H1 (cell line): ENCODE data around the gene S100A6. TPM values are rescaled to one million over a fixed set of nuclear protein-coding genes. Genes with fewer than 3 reads are reported as not detected.

ENCODE experiments used
- CTCF ChIA-PET: fragments of 300-600 bp; sonication (Branson Sonifier 250); formaldehyde crosslinking; loops from one replicate; lab custom pipeline; 2021; ENCODE audit not compliant: partially characterized antibody; lab: Charles Lee
- POLR2A ChIA-PET: fragments of 300-600 bp; sonication (Branson Sonifier 250); formaldehyde crosslinking; loops from one replicate; lab custom pipeline; 2021; ENCODE audit warnings: inconsistent platforms; ENCODE audit not compliant: partially characterized antibody; lab: Charles Lee
- DNase-seq, 2 experiments: peaks; one replicate each; pipeline versions ENCODE4 v3.0.0 to v3.0.0-alpha.2; 2010 to 2022; ENCODE audit warnings: low spot score in 2 of 2, low read depth in 1 of 2, mixed read lengths in 1 of 2
- FAIRE-seq: peaks from 2 replicates; lab custom pipeline; 2011; peaks lifted over from hg19 to GRCh38; lab: Jason Lieb, UNC
- H2AFZ ChIP-seq: 2 replicates; pipeline ENCODE4 v1.8.1; 2012; ENCODE audit warnings: low read length, inconsistent platforms
- H2AK5ac ChIP-seq: 2 replicates; pipeline ENCODE4 v1.6.1; 2013; ENCODE audit warnings: low read depth, low read length
- H2BK120ac ChIP-seq: replicated peaks from 2 replicates; pipeline ENCODE3; 2013; ENCODE audit warnings: low read depth, low read length, inconsistent platforms
- H2BK12ac ChIP-seq: 2 replicates; pipeline ENCODE4 v1.6.1; 2013; ENCODE audit warnings: low read depth, low read length
- H2BK15ac ChIP-seq: 2 replicates; pipeline ENCODE4 v1.6.1; 2013; ENCODE audit warnings: low read length
- H2BK20ac ChIP-seq: 2 replicates; pipeline ENCODE4 v1.6.1; 2013; ENCODE audit warnings: low read length
- H2BK5ac ChIP-seq: 2 replicates; pipeline ENCODE4 v1.6.1; 2013; ENCODE audit warnings: low read depth, low read length
- H3K14ac ChIP-seq: 2 replicates; pipeline ENCODE4 v1.6.1; 2013; ENCODE audit warnings: inconsistent platforms; ENCODE audit not compliant: insufficient read length
- H3K18ac ChIP-seq: 2 replicates; pipeline ENCODE4 v1.6.1; 2013; ENCODE audit warnings: low read length; ENCODE audit errors: extremely low read depth
- H3K23ac ChIP-seq: 2 replicates; pipeline ENCODE4 v1.6.1; 2013; ENCODE audit warnings: inconsistent platforms; ENCODE audit not compliant: insufficient read length
- H3K23me2 ChIP-seq: 2 replicates; pipeline ENCODE4 v1.6.1; 2013; ENCODE audit warnings: low read depth, low read length
- H3K27ac ChIP-seq: 2 replicates; pipeline ENCODE4 v1.6.1; 2011; ENCODE audit warnings: low read depth, low read length, inconsistent platforms
- H3K27me3 ChIP-seq, 4 experiments: replicated peaks in 1 of 4; 1 replicate in 1 of 4; 2 replicates in 3 of 4; pipeline versions ENCODE4 v1.6.1 to v1.8.1; 2011 to 2013; ENCODE audit warnings: low read length in 3 of 4, mild to moderate bottlenecking in 3 of 4, inconsistent platforms in 2 of 4, mixed read lengths in 2 of 4, moderate library complexity in 1 of 4; ENCODE audit not compliant: control insufficient read depth in 3 of 4, insufficient read depth in 3 of 4; ENCODE audit errors: extremely low read depth in 1 of 4
- H3K36me3 ChIP-seq, 4 experiments: 2 replicates each; pipeline versions ENCODE4 v1.6.1 to v1.8.1; 2011 to 2013; ENCODE audit warnings: mild to moderate bottlenecking in 4 of 4, low read length in 3 of 4, moderate library complexity in 2 of 4, control low read depth in 1 of 4, inconsistent platforms in 1 of 4; ENCODE audit not compliant: insufficient read depth in 4 of 4, control insufficient read depth in 2 of 4
- H3K4ac ChIP-seq: replicated peaks from 2 replicates; pipeline ENCODE3; 2013; ENCODE audit warnings: low read length, low read depth, mixed read lengths, inconsistent platforms; ENCODE audit not compliant: insufficient read length
- H3K4me1 ChIP-seq, 4 experiments: replicated peaks in 1 of 4; 1 replicate in 1 of 4; 2 replicates in 3 of 4; pipeline versions ENCODE4 v1.6.1 to v1.8.1; 2011 to 2013; ENCODE audit warnings: low read length in 3 of 4, inconsistent platforms in 2 of 4, mixed read lengths in 1 of 4; ENCODE audit not compliant: insufficient read depth in 4 of 4, control insufficient read depth in 3 of 4
- H3K4me2 ChIP-seq, 2 experiments: 2 replicates each; pipeline versions ENCODE4 v1.6.1 to v1.8.1; 2011 to 2013; ENCODE audit warnings: low read depth in 2 of 2, low read length in 2 of 2, control low read depth in 1 of 2, inconsistent platforms in 1 of 2, mild to moderate bottlenecking in 1 of 2; ENCODE audit not compliant: insufficient read depth in 1 of 2
- H3K4me3 ChIP-seq, 4 experiments: fragments of 200-600, 300-600 bp in 1 of 4; sonication (generic), shearing (Covaris generic), sonication (Bioruptor Twin) in 1 of 4; 2 replicates each; pipeline versions ENCODE4 v1.5.1 to v1.8.1; 2011 to 2016; ENCODE audit warnings: low read length in 4 of 4, low read depth in 3 of 4, control low read depth in 2 of 4, inconsistent platforms in 2 of 4, mild to moderate bottlenecking in 2 of 4, mixed read lengths in 1 of 4, moderate library complexity in 1 of 4; ENCODE audit not compliant: insufficient read depth in 2 of 4; ENCODE audit errors: extremely low read depth in 1 of 4
- H3K56ac ChIP-seq: replicated peaks from 2 replicates; pipeline ENCODE3; 2013; ENCODE audit warnings: low read depth, mild to moderate bottlenecking, mixed read lengths, low read length, inconsistent platforms; ENCODE audit not compliant: insufficient read length
- H3K79me1 ChIP-seq: 2 replicates; pipeline ENCODE4 v1.6.1; 2013; ENCODE audit warnings: low read depth, low read length, control low read depth
- H3K79me2 ChIP-seq, 2 experiments: 2 replicates each; pipeline versions ENCODE4 v1.6.1 to v1.8.1; 2012 to 2013; ENCODE audit warnings: low read length in 2 of 2, mild to moderate bottlenecking in 2 of 2, inconsistent platforms in 1 of 2; ENCODE audit not compliant: insufficient read depth in 2 of 2, control insufficient read depth in 1 of 2
- H3K9ac ChIP-seq, 4 experiments: replicated peaks in 1 of 4; 1 replicate in 1 of 4; 2 replicates in 3 of 4; pipeline versions ENCODE4 v1.6.1 to v1.8.1; 2011 to 2013; ENCODE audit warnings: low read depth in 3 of 4, low read length in 3 of 4, control low read depth in 2 of 4, mild to moderate bottlenecking in 2 of 4, moderate library complexity in 2 of 4, inconsistent platforms in 1 of 4; ENCODE audit errors: extremely low read depth in 1 of 4
- H3K9me3 ChIP-seq, 2 experiments: 2 replicates each; pipeline versions ENCODE4 v1.6.1 to v1.8.1; 2012 to 2013; ENCODE audit warnings: mild to moderate bottlenecking in 2 of 2, moderate library complexity in 2 of 2, control low read depth in 1 of 2, inconsistent platforms in 1 of 2, low read depth in 1 of 2, low read length in 1 of 2, mixed read lengths in 1 of 2; ENCODE audit not compliant: insufficient read depth in 2 of 2
- H4K20me1 ChIP-seq, 2 experiments: replicated peaks in 1 of 2; 2 replicates each; pipeline versions ENCODE3 to v1.8.1; 2011 to 2013; ENCODE audit warnings: inconsistent platforms in 2 of 2, low read length in 2 of 2, mild to moderate bottlenecking in 1 of 2; ENCODE audit not compliant: insufficient read depth in 2 of 2, control insufficient read depth in 1 of 2
- H4K5ac ChIP-seq: 2 replicates; pipeline ENCODE4 v1.6.1; 2013; ENCODE audit warnings: low read length, low read depth, mixed read lengths, inconsistent platforms; ENCODE audit not compliant: insufficient read length
- H4K8ac ChIP-seq: 2 replicates; pipeline ENCODE4 v1.8.0; 2013; ENCODE audit warnings: mild to moderate bottlenecking, moderate library complexity, low read length, inconsistent platforms; ENCODE audit not compliant: insufficient read depth; ENCODE audit errors: extremely low read depth
- H4K91ac ChIP-seq: replicated peaks from 2 replicates; pipeline ENCODE3; 2013; ENCODE audit warnings: low read length, mixed read lengths, inconsistent platforms; ENCODE audit not compliant: insufficient read length
- CEBPB ChIP-seq: IDR thresholded peaks from 2 replicates; pipeline ENCODE4 v1.6.1; 2012; ENCODE audit warnings: low read depth, low read length
- CHD1 ChIP-seq: IDR thresholded peaks from 2 replicates; pipeline ENCODE4 v1.6.1; 2012; ENCODE audit warnings: low read depth, low read length, improper control_type of control experiment
- CTCF ChIP-seq, 3 experiments: IDR thresholded peaks; 1 replicate in 2 of 3; 2 replicates in 1 of 3; pipeline versions ENCODE4 v1.5.1 to v1.6.1; 2011; ENCODE audit warnings: low read length in 3 of 3, mild to moderate bottlenecking in 3 of 3, inconsistent platforms in 2 of 3, low read depth in 1 of 3, moderate library complexity in 1 of 3; ENCODE audit not compliant: insufficient read depth in 1 of 3; ENCODE audit errors: control extremely low read depth in 1 of 3
- GTF2F1 ChIP-seq: IDR thresholded peaks from 2 replicates; pipeline ENCODE4 v1.6.1; 2012; ENCODE audit warnings: low read depth, low read length, improper control_type of control experiment, borderline replicate concordance
- JUND ChIP-seq: IDR thresholded peaks from 2 replicates; pipeline ENCODE4 v1.6.1; 2011; ENCODE audit warnings: mild to moderate bottlenecking, improper control_type of control experiment, low read length
- KDM1A ChIP-seq: fragments of 200-600, 300-600 bp; sonication (generic); IDR thresholded peaks from 2 replicates; pipeline ENCODE4 v1.7.1; 2016; ENCODE audit warnings: mild to moderate bottlenecking, low read length, borderline replicate concordance
- POU5F1 ChIP-seq: IDR thresholded peaks from 2 replicates; pipeline ENCODE4 v1.6.1; 2011; ENCODE audit warnings: low read depth, mild to moderate bottlenecking, low read length, moderate library complexity
- RFX5 ChIP-seq: IDR thresholded peaks from 2 replicates; pipeline ENCODE4 v1.6.1; 2011; ENCODE audit warnings: low read depth, low read length, improper control_type of control experiment, borderline replicate concordance
- SIRT6 ChIP-seq: IDR thresholded peaks from one replicate; pipeline ENCODE4 v1.7.1; 2012; ENCODE audit warnings: low read length, inconsistent platforms
- SIX5 ChIP-seq: IDR thresholded peaks from 2 replicates; pipeline ENCODE4 v1.6.1; 2011; ENCODE audit warnings: mild to moderate bottlenecking, low read depth, low read length
- SRF ChIP-seq: IDR thresholded peaks from 2 replicates; pipeline ENCODE4 v1.6.1; 2011; ENCODE audit warnings: mild to moderate bottlenecking, low read depth, low read length, moderate library complexity
- WGBS, 2 experiments: shearing (Covaris generic) in 1 of 2; methylation state at CpG; one replicate each; pipeline versions ENCODE4 v1.1.6 to v1.1.7; 2013 to 2015; ENCODE audit warnings: low lambda C conversion rate in 2 of 2, mixed read lengths in 2 of 2, inconsistent platforms in 1 of 2, low coverage in 1 of 2, missing lambda C conversion rate in 1 of 2; ENCODE audit not compliant: insufficient replicate concordance in 2 of 2, insufficient coverage in 1 of 2, insufficient read length in 1 of 2; ENCODE audit errors: extremely low coverage in 1 of 2, missing lambda C conversion rate in 1 of 2; 5-methylcytosine and 5-hydroxymethylcytosine counted together
- polyA plus RNA-seq, 7 experiments: library from polyadenylated mRNA; depleted of rRNA in 3 of 7; stranded (reverse) in 5 of 7; unstranded in 2 of 7; fragments of >200 nt in 5 of 7; fragments of 200-250 nt in 2 of 7; gene quantifications; 1 replicate in 5 of 7; 2 replicates in 1 of 7; 4 replicates in 1 of 7; pipeline versions ENCODE4 v1.2.1 to v1.2.3, GENCODE V29; 2011 to 2013; ENCODE audit warnings: missing spikeins in 2 of 7, mixed read lengths in 2 of 7
- total RNA-seq: library from RNA; stranded (reverse); fragmentation: NEBNext Ultra II Directional; extraction: Animal tissue kit (Norgen Biotek cat#: 25700); gene quantifications from 2 replicates; pipeline ENCODE4 v1.2.1, GENCODE V29; 2021

Gene S100A6
- total and polyA plus RNA-seq, 2 of the 8 experiments (the other 6 are each of a cell fraction or from before 2014, with no cell fraction given): 11.1 to 63.0 TPM

- Histone ChIP-seq H3K27me3 (no peaks in the 10 kb centered on the region; a peak in 2 of 7 replicates), H2BK15ac (no peak overlapping the region), H3K36me3 (no peaks in the 10 kb centered on the region), H3K4me3 (no peak overlapping the region), H2BK120ac (no peak overlapping the region)
- no peak for FAIRE-seq
- no peak for TF ChIP-seq SIX5
- no peak for TF ChIP-seq JUND
- no peak for TF ChIP-seq CHD1
- TF ChIP-seq POU5F1: no peak
- no peak for TF ChIP-seq CTCF (IDR thresholded peaks at IDR 0.05; ENCODE audit: control extremely low read depth in 1 of 3, insufficient read depth in 1 of 3, low read depth in 1 of 3, low read length in 3 of 3)
- TF ChIP-seq CEBPB: no peak
- TF ChIP-seq GTF2F1: no peak
- TF ChIP-seq KDM1A: no peak
- no peak for TF ChIP-seq SIRT6
- TF ChIP-seq RFX5: no peak
- TF ChIP-seq SRF: no peak
- TF ChIP-seq, all 59 proteins: peak for 0
- no peak overlapping the region for H3K4me2 ChIP-seq
- H3K23ac ChIP-seq: no peak overlapping the region
- no peak overlapping the region for H3K56ac ChIP-seq
- no peak overlapping the region for H2AK5ac ChIP-seq
- H2BK20ac ChIP-seq: no peak overlapping the region
- no peak overlapping the region for H3K4ac ChIP-seq
- DNase-seq: no peak
- no peaks in the 10 kb centered on the region for H3K79me2 ChIP-seq
- H3K27ac ChIP-seq: no peak overlapping the region
- CTCF ChIA-PET: interaction anchor here (0.6 to 2.8 kb wide), 6 partner anchors 10 to 203 kb away, joined by 3 to 20 read pairs (median 8); partner anchors contain the start of genes S100A13 and S100A4
- WGBS, 2 experiments: 92% methylated on average over 3 of the region's 3 CpGs; no CpG with 5 or more reads in 1 of the 2 experiments
- H2AFZ ChIP-seq: no peak overlapping the region
- H3K23me2 ChIP-seq: no peaks in the 10 kb centered on the region
- no peak overlapping the region for H3K14ac ChIP-seq
- no peaks in the 10 kb centered on the region for H4K20me1 ChIP-seq
- no peaks in the 10 kb centered on the region; a peak in 1 of 7 replicates for H3K4me1 ChIP-seq
- H3K9me3 ChIP-seq: no peaks in the 10 kb centered on the region
- no peak overlapping the region for H4K91ac ChIP-seq
- no peak overlapping the region for H2BK12ac ChIP-seq
- POLR2A ChIA-PET: interaction anchor here (0.6 to 1.5 kb wide), 2 partner anchors 8 to 65 kb away, joined by 3 to 6 read pairs; no protein-coding TSS in a partner anchor
- H4K8ac ChIP-seq: no peak overlapping the region
- H3K79me1 ChIP-seq: no peaks in the 10 kb centered on the region
- H3K9ac ChIP-seq: no peak overlapping the region
- H4K5ac ChIP-seq: no peak overlapping the region
- no peak overlapping the region for H3K18ac ChIP-seq
- no peak overlapping the region for H2BK5ac ChIP-seq
Observed at GRCh38 chr1:153557877-153558276, 22.1 kb upstream of the S100A6 start.
